Measurements from ENCODE around the gene TNFRSF21.

GRCh38 chr6:47302043-47302442, 7.7 kb downstream of the TNFRSF21 start:
- TF ChIP-seq TCF12 (IDR thresholded peaks at IDR 0.05; ENCODE audit: low read depth) (no peak), CREB1 (IDR thresholded peaks at IDR 0.05; ENCODE audit: low read depth) (no peak), TAF1 (IDR thresholded peaks at IDR 0.05; ENCODE audit: low read depth) (no peak), RAD21 (IDR thresholded peaks at IDR 0.05; ENCODE audit: low read depth) (no peak), ZBTB7A (IDR thresholded peaks at IDR 0.05; ENCODE audit: low read depth) (no peak)

All from Ishikawa (cell line).